Breast epithelium (tissue), 4 donors: ENCODE results near the gene SPTSSA. TPM values are rescaled to one million over a fixed set of nuclear protein-coding genes. Genes with fewer than 3 reads are reported as not detected.

Experiments
- DNase-seq, 2 donors: peaks; one replicate each; pipeline ENCODE4 v3.0.0-alpha.2; 2019; ENCODE audit warnings: low spot score in 2 of 2
- H3K27ac ChIP-seq, 2 donors: fragments of 200-600 bp; sonication (generic) in 1 of 2; one replicate each; pipeline ENCODE4 v1.5.1; 2016 to 2019; ENCODE audit warnings: mild to moderate bottlenecking in 1 of 2
- H3K27me3 ChIP-seq, 2 donors: fragments of 200-600 bp; sonication (generic) in 1 of 2; one replicate each; pipeline versions ENCODE4 v1.5.1 to v1.6.0; 2017 to 2019; ENCODE audit warnings: control low read depth in 1 of 2, mild to moderate bottlenecking in 1 of 2
- H3K36me3 ChIP-seq: fragments of 200-600 bp; one replicate; pipeline ENCODE4 v1.5.1; 2019
- H3K4me1 ChIP-seq, 2 donors: fragments of 200-600 bp; sonication (generic); one replicate each; pipeline ENCODE4 v1.5.1; 2016 to 2019; ENCODE audit warnings: control low read depth in 1 of 2
- H3K4me3 ChIP-seq, 3 donors: fragments of 200-600 bp; sonication (generic); 1 replicate in 2 of 3; 2 replicates in 1 of 3; pipeline ENCODE4 v1.5.1; 2016 to 2019; ENCODE audit warnings: mild to moderate bottlenecking in 3 of 3, moderate library complexity in 2 of 3
- H3K9me3 ChIP-seq, 2 donors: fragments of 200-600 bp; sonication (generic) in 1 of 2; one replicate each; pipeline ENCODE4 v1.5.1; 2016 to 2019; ENCODE audit warnings: control low read depth in 1 of 2
- POLR2A ChIP-seq: fragments of 450-650 bp; IDR thresholded peaks from one replicate; pipeline ENCODE4 v1.6.1; 2016; ENCODE audit warnings: antibody characterized with exemption, mild to moderate bottlenecking, moderate library complexity
- POLR2AphosphoS5 ChIP-seq, 3 donors: sonication (generic); formaldehyde crosslinking; IDR thresholded peaks; one replicate each; pipeline ENCODE4 v1.6.1; 2017; ENCODE audit warnings: antibody characterized with exemption in 3 of 3
- intact Hi-C: fragments of 100-400 bp; cut with DNase I; formaldehyde crosslinking; loops from one replicate; pipeline ENCODE4 v1.15.1; 2023; ENCODE audit warnings: low total_unique reads
- total RNA-seq, 3 donors: library from RNA; depleted of rRNA; stranded (reverse); fragments of >200 nt; gene quantifications; one replicate each; pipeline ENCODE4 v1.1.0, GENCODE V29; 2016
- TF ChIP-seq, protein P1 (sequence below), 3 donors: fragments of 450-650 bp; IDR thresholded peaks; one replicate each; pipeline ENCODE4 v1.5.1; 2016 to 2017; ENCODE audit warnings: antibody characterized with exemption in 3 of 3, mild to moderate bottlenecking in 3 of 3, moderate library complexity in 3 of 3

The SPTSSA gene
- total RNA-seq, 3 donors from 2014 or later, result 17.1 to 67.0 (median 38.0) TPM

GRCh38 chr14:34407951-34408350 is 54.1 kb downstream of the SPTSSA start:
- TF ChIP-seq, protein P1, sequence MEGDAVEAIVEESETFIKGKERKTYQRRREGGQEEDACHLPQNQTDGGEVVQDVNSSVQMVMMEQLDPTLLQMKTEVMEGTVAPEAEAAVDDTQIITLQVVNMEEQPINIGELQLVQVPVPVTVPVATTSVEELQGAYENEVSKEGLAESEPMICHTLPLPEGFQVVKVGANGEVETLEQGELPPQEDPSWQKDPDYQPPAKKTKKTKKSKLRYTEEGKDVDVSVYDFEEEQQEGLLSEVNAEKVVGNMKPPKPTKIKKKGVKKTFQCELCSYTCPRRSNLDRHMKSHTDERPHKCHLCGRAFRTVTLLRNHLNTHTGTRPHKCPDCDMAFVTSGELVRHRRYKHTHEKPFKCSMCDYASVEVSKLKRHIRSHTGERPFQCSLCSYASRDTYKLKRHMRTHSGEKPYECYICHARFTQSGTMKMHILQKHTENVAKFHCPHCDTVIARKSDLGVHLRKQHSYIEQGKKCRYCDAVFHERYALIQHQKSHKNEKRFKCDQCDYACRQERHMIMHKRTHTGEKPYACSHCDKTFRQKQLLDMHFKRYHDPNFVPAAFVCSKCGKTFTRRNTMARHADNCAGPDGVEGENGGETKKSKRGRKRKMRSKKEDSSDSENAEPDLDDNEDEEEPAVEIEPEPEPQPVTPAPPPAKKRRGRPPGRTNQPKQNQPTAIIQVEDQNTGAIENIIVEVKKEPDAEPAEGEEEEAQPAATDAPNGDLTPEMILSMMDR (IDR thresholded peaks at IDR 0.05), result no peak
- no peak for TF ChIP-seq POLR2A
- no peak for TF ChIP-seq POLR2AphosphoS5 (IDR thresholded peaks at IDR 0.05)
- DNase-seq, result no peak

GRCh38 chr14:34404416-34404815 is 57.6 kb downstream of the SPTSSA start:
- Histone ChIP-seq H3K36me3 (no peaks in the 10 kb centered on the region), H3K9me3 (peaks cover 2 to 11% of the 10 kb centered on the region in 2 donors), H3K4me1 (no peaks in the 10 kb centered on the region), H3K27ac (no peak overlapping the region), H3K4me3 (no peak overlapping the region), H3K27me3 (no peaks in the 10 kb centered on the region)
- TF ChIP-seq POLR2A, result no peak
- TF ChIP-seq, protein P1 (IDR thresholded peaks at IDR 0.05), result no peak
- no peak for TF ChIP-seq POLR2AphosphoS5 (IDR thresholded peaks at IDR 0.05)
- no peak for DNase-seq
- intact Hi-C loops, result no loop called here

More at GRCh38 chr14:34407951-34408350, 54.1 kb downstream of the SPTSSA start:
- H3K27ac ChIP-seq, result no peak overlapping the region
- H3K4me1 ChIP-seq, result no peaks in the 10 kb centered on the region
- H3K4me3 ChIP-seq, result no peak overlapping the region
- intact Hi-C loops, result no loop called here
- peaks cover 15 to 27% of the 10 kb centered on the region in 2 donors for H3K9me3 ChIP-seq
- no peaks in the 10 kb centered on the region for H3K36me3 ChIP-seq
- no peaks in the 10 kb centered on the region for H3K27me3 ChIP-seq

DNA sequence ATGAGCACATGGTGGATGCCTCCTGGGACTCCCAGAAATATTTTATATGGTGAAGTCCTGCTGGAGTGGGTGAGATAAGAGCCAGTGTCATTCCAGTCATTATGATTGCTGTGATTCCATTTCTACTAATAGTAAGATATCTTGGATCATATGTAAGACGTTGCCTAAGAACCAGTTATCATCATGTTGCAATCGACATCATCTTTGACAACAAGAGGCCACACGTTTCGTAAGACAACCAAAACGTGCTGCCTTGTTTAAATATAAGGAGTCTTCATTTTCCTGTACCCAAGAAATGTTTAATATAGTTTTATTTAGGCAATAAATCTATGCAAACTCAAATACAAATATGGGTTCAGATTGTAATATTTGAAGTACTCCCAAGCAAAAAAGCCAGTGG is 58.4 kb downstream of the SPTSSA start:
- Histone ChIP-seq H3K27ac (no peak overlapping the region), H3K36me3 (no peaks in the 10 kb centered on the region), H3K4me1 (no peaks in the 10 kb centered on the region), H3K9me3 (peaks cover 0 to 8% of the 10 kb centered on the region in 2 donors), H3K27me3 (no peaks in the 10 kb centered on the region), H3K4me3 (no peak overlapping the region)
- TF ChIP-seq, protein P1 (IDR thresholded peaks at IDR 0.05), result no peak
- no peak for TF ChIP-seq POLR2A
- TF ChIP-seq POLR2AphosphoS5 (IDR thresholded peaks at IDR 0.05), result no peak
- DNase-seq, result no peak
- intact Hi-C loops, result no loop called here

DNA sequence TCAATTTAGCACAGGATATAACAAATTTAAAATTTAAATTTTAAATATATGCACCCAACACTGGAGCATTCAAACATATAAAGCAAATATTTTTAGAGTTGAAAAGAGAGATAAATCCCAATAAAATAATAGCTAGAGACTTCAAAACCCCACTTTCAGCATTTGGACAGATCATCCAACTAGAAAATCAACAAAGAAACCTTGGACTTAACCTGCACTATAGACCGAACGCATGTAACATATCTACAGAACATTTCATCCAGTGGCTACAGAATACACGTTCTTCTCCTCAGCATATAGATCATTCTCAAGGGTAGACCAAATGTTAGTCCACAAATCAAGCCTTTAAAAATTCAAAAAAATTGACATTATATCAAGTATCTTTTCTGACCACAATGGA is 64.0 kb downstream of the SPTSSA start:
- Histone ChIP-seq H3K36me3 (no peaks in the 10 kb centered on the region), H3K27me3 (no peaks in the 10 kb centered on the region), H3K4me1 (no peaks in the 10 kb centered on the region), H3K27ac (no peak overlapping the region), H3K9me3 (no peaks in the 10 kb centered on the region), H3K4me3 (no peak overlapping the region)
- intact Hi-C loops, result no loop called here
- no peak for DNase-seq
- TF ChIP-seq, protein P1 (IDR thresholded peaks at IDR 0.05), result no peak
- TF ChIP-seq POLR2AphosphoS5 (IDR thresholded peaks at IDR 0.05) (no peak), POLR2A (no peak)

DNA sequence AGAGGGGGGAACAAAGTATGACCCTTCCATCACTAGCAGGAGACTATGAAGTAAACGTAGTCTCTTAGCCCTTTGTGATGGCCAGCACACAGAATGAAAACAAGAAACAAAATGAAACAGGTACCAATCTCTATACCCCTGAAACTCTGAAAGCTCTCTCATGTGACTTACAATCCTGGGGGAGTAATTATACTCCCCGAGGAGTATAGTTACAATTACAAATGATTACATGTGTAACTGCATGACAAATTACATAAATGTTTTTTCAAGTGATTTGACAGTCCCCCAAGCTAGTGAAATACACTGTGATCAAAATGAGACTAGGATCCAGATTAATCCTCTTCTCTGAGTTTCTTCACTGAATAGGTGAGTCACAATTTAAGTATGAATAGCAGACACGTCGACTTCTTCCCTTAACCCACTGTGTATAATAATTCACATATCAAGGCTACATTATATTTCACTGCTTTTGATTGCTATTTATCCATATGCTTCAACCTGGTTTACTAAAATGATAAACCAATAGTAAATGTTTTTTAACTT is 74.0 kb downstream of the SPTSSA start:
- no peak for TF ChIP-seq POLR2A
- TF ChIP-seq POLR2AphosphoS5 (IDR thresholded peaks at IDR 0.05), result no peak
- TF ChIP-seq, protein P1 (IDR thresholded peaks at IDR 0.05), result no peak
- Histone ChIP-seq H3K4me3 (no peak overlapping the region), H3K36me3 (no peaks in the 10 kb centered on the region), H3K27ac (no peak overlapping the region), H3K9me3 (peaks cover 0 to 6% of the 10 kb centered on the region in 2 donors), H3K27me3 (no peaks in the 10 kb centered on the region), H3K4me1 (no peaks in the 10 kb centered on the region)
- DNase-seq, result no peak
- intact Hi-C loops, result no loop called here
